GM12864 (cell line): ENCODE measurements around the gene AFF1.

Experiments used
- DNase-seq: peaks from one replicate; pipeline ENCODE4 v3.0.0-alpha.2; 2011; ENCODE audit warnings: low read depth
- H3K4me3 ChIP-seq: 2 replicates; pipeline ENCODE4 v1.5.1; 2011; ENCODE audit warnings: mild to moderate bottlenecking, low read depth, low read length, control low read depth
- TF ChIP-seq, protein P1 (sequence below): IDR thresholded peaks from 2 replicates; pipeline ENCODE4 v1.5.1; 2011; ENCODE audit warnings: low read depth, mild to moderate bottlenecking, moderate library complexity, low read length, control low read depth, inconsistent platforms; ENCODE audit errors: missing control alignments

Gene AFF1

DNA sequence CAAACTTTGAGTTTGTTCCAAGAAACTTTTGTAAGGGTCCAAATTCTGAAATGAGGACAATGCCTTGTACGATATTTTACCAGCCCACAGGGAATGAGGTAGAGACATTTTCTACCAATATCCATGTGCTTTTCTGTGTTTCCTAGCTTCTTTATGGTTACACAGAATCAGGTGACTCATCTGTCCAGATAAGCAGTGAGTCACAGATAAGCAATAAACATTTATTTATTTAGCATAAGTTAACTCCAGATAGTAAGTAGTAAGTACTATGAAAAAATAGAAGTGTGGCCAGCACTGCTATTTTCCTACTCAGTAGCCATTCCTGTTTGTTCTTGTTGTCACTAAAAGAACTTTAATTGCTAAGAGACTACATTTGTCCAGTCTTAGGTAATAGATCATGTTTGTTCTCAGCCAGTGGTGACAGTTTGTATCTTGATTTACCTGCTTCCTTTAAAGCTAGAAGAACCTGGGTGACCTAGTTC lies 7.4 kb downstream of the AFF1 start:
- TF ChIP-seq, protein P1, sequence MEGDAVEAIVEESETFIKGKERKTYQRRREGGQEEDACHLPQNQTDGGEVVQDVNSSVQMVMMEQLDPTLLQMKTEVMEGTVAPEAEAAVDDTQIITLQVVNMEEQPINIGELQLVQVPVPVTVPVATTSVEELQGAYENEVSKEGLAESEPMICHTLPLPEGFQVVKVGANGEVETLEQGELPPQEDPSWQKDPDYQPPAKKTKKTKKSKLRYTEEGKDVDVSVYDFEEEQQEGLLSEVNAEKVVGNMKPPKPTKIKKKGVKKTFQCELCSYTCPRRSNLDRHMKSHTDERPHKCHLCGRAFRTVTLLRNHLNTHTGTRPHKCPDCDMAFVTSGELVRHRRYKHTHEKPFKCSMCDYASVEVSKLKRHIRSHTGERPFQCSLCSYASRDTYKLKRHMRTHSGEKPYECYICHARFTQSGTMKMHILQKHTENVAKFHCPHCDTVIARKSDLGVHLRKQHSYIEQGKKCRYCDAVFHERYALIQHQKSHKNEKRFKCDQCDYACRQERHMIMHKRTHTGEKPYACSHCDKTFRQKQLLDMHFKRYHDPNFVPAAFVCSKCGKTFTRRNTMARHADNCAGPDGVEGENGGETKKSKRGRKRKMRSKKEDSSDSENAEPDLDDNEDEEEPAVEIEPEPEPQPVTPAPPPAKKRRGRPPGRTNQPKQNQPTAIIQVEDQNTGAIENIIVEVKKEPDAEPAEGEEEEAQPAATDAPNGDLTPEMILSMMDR: no peak
- no peak overlapping the region for H3K4me3 ChIP-seq
- no peak for DNase-seq

DNA sequence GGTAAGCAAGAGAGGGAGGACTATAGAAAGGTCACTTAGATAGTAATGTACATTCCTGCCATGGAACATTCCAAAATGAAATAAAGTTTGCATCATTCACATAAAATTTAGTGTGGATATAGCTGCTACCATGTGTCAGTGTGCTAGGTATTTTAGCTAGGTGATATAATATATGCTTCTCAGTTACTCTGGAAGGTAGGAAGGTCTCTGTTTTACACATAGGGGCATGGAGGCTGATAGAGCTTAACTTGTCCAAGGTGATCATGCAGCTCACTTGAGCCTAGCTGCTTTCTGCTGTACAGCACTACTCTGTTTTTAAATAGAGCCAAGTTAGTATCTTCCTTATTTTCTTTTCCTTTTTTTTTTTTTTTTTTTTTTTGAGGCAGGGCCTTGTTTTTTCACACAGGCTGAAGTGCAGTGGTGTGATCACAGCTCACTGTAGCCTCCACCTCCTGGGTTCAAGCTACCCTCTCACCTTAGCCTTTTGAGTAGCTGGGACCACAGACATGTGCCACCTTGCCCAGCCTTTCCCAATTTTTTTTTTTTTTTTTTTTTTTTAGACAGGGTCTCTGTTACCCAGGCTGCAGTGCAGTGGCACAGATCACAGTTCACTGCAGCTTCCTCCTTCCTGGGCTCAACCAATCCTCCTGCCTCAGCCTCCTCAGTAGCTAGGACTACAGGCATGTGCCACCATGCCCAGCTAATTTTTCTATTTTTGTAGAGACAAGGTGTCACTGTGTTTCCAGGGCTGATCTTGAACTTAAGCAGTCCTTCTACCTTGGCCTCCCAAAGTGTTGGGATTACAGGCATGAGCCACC lies 10.4 kb downstream of the AFF1 start:
- TF ChIP-seq, protein P1: no peak
- DNase-seq: no peak
- no peak overlapping the region for H3K4me3 ChIP-seq

DNA sequence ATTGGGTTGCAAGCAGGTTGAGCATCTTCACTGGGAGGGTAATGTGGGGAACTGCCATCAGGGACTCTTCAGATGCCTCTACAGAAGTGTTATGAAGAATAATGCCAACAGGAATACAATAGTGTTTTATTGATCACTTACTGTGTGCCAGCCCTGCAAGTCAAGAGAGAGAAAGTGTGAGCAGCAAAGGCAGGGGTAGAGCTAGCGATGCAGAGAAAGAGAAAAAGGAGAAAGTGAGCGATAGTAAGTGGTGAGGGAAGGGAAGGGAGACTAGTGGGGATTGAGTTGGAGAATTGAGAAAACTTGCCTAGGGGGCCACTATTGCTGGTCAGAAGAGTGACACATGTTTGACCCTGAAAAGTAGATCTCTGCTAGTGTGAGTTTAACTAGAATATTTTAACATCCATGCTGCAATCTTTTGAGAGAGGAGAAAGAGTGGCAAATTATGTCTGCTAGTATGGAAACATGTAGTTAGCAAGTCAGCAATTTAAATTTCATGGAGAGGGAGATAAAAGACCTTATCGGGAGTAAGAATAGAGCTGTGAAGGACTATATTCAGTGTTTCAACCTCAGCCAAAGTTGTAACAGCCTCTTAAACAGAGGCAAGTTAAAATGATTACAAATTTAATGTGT lies 12.2 kb downstream of the AFF1 start:
- TF ChIP-seq, protein P1: no peak
- no peak overlapping the region for H3K4me3 ChIP-seq
- no peak for DNase-seq

DNA sequence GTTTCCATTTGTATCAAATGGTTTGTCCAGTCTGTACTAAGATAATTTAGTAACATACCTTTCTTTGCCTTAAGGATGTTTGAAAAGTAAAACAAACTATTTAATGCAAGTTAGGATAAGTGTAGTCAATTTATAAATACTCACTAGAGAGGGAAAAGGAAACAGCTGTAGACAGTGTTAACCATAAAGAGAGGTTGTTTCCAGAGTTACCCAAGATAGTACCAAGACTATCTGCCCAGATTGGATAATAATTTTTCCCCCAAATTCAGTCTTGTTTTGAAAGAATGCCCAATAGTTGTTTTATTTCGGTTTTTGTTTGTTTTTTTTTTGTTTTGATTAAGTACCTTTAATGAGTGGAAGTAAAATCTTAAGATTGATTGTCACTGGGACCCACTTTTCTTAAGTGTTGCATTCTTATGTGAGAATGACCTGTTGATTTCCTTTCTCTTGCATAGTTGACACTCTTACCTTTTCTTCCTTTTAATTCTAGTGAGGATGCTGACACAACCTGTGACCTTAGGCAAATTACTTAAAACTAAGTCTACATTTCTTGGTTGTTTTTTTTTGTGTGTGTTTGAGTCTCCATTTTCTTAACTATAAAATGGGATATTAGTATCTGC lies 12.8 kb downstream of the AFF1 start:
- H3K4me3 ChIP-seq: no peak overlapping the region
- no peak for DNase-seq
- TF ChIP-seq, protein P1: no peak

DNA sequence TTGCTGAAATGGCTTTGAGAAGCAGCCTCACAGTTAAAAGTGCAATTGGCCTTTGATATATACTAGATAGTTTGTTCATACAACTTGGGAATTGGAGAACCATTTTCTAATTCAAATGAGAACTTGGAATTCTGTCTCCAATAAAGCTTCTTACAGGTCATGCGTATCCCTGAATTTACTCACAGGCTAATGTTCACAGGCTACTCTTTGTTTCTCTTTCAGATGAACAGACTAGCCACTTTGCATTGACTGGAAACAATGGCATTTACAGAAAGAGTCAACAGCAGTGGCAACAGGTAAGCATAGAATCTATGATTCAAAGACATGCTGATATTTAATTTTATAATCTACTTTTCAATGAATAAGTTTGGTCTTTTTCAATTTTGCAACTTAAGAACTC lies 13.5 kb downstream of the AFF1 start:
- H3K4me3 ChIP-seq: no peak overlapping the region
- no peak for DNase-seq
- TF ChIP-seq, protein P1: no peak

DNA sequence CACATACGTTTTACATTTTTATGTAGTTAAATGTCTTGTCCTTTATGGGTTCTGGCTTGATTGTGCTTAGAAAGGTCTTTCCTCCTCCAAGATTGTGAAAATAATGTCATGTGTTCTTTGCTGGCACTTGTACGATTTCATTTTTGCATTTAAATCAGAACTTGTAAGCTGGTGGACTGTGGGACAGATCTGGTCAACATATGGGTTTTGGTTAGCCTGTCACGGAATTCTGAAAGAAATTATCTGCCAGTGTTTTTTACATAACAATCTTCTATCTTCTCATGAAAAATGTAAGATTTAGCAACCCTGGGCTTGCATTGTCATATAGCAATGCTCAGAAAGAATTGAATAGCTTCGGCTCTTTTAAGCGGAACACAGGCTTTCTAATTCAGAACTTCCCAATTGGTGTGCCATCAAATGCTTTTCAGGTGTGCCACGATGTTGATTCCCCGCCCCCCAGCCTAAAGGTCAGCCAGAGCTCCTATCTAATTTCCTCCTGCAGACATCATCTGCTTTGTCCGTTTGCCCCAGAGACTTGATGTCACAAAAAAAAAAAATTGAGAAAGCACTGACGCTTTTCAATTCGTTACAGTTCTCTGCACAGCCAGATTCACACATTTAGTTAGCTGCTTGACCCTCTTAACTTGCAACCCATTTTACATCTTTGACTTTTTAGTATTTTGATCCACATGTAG lies 16.2 kb downstream of the AFF1 start:
- DNase-seq: no peak
- TF ChIP-seq, protein P1: no peak
- no peak overlapping the region for H3K4me3 ChIP-seq
